CD8-positive, alpha-beta memory T cell (primary cell): Measurements from ENCODE around the gene GTF3C5. TPM values are rescaled to one million over a fixed set of nuclear protein-coding genes. Genes with fewer than 3 reads are reported as not detected.

Experiments
- CTCF ChIA-PET: fragments of 350-600 bp; sonication (Branson Sonifier 250); formaldehyde crosslinking; loops from one replicate; lab custom pipeline; 2021; ENCODE audit warnings: antibody characterized with exemption; lab: Charles Lee
- POLR2A ChIA-PET: fragments of 350-600 bp; sonication (Branson Sonifier 250); formaldehyde crosslinking; loops from one replicate; lab custom pipeline; 2021; ENCODE audit warnings: antibody characterized with exemption; lab: Charles Lee
- DNase-seq, 5 donors: peaks; one replicate each; pipeline versions ENCODE4 v3.0.0 to v3.0.0-alpha.2; 2020 to 2022; ENCODE audit warnings: mixed read lengths in 1 of 5
- H3K27ac ChIP-seq: one replicate; pipeline ENCODE4 v1.7.0; 2013; ENCODE audit warnings: low read depth, mild to moderate bottlenecking, low read length, moderate library complexity
- H3K27me3 ChIP-seq: 2 replicates; pipeline ENCODE4 v1.7.0; 2013; ENCODE audit warnings: low read length, mild to moderate bottlenecking; ENCODE audit not compliant: insufficient read depth, poor library complexity, severe bottlenecking
- H3K36me3 ChIP-seq: 2 replicates; pipeline ENCODE4 v1.7.0; 2013; ENCODE audit warnings: mild to moderate bottlenecking, low read length, moderate library complexity; ENCODE audit not compliant: insufficient read depth
- H3K4me1 ChIP-seq: 2 replicates; pipeline ENCODE4 v1.7.0; 2013; ENCODE audit warnings: mild to moderate bottlenecking, low read length, moderate library complexity; ENCODE audit not compliant: insufficient read depth
- H3K4me3 ChIP-seq: 2 replicates; pipeline ENCODE4 v1.7.0; 2013; ENCODE audit warnings: mild to moderate bottlenecking, low read length
- H3K9me3 ChIP-seq: 2 replicates; pipeline ENCODE4 v1.7.0; 2013; ENCODE audit warnings: mild to moderate bottlenecking, low read length
- H3K27ac Mint-ChIP-seq, 8 donors: one replicate each; pipeline ENCODE4 v1.8.0; 2020 to 2021; ENCODE audit warnings: mixed read lengths in 8 of 8, mild to moderate bottlenecking in 6 of 8, inconsistent platforms in 3 of 8, moderate library complexity in 3 of 8
- H3K27me3 Mint-ChIP-seq, 2 donors: one replicate each; pipeline ENCODE4 v1.8.0; 2020 to 2021; ENCODE audit warnings: mixed read lengths in 2 of 2, mild to moderate bottlenecking in 1 of 2, moderate library complexity in 1 of 2
- H3K36me3 Mint-ChIP-seq, 3 donors: one replicate each; pipeline ENCODE4 v1.8.0; 2020 to 2021; ENCODE audit warnings: mixed read lengths in 3 of 3, inconsistent platforms in 1 of 3, mild to moderate bottlenecking in 1 of 3
- H3K4me1 Mint-ChIP-seq, 3 donors: one replicate each; pipeline ENCODE4 v1.8.0; 2020 to 2021; ENCODE audit warnings: mixed read lengths in 3 of 3, inconsistent platforms in 1 of 3, mild to moderate bottlenecking in 1 of 3
- H3K4me3 Mint-ChIP-seq, 7 donors: one replicate each; pipeline ENCODE4 v1.8.0; 2020 to 2021; ENCODE audit warnings: mixed read lengths in 7 of 7, mild to moderate bottlenecking in 6 of 7, moderate library complexity in 4 of 7, inconsistent platforms in 2 of 7
- H3K9me3 Mint-ChIP-seq, 5 donors: one replicate each; pipeline ENCODE4 v1.8.0; 2020 to 2022; ENCODE audit warnings: mixed read lengths in 5 of 5, mild to moderate bottlenecking in 3 of 5, moderate library complexity in 2 of 5, inconsistent platforms in 1 of 5
- polyA plus RNA-seq: library from polyadenylated mRNA; unstranded; fragments of 300-500 nt; fragmentation: Illumina TruSeq; gene quantifications from one replicate; pipeline ENCODE4 v1.2.3, GENCODE V29; 2021
- total RNA-seq, 2 experiments: library from RNA; stranded (reverse); gene quantifications; one replicate each; pipeline ENCODE4 v1.2.3, GENCODE V29; 2021

GTF3C5 gene
- total and polyA plus RNA-seq, 3 experiments from 2014 or later = 38.5 to 91.8 (median 87.8) TPM

GRCh38 chr9:133063159-133063499 lies 32.3 kb downstream of the GTF3C5 start:
- H3K27ac Mint-ChIP-seq = no peak overlapping the region
- no peaks in the 10 kb centered on the region for H3K9me3 Mint-ChIP-seq
- peaks cover 18 to 22% (median 21%) of the 10 kb centered on the region in 3 donors for H3K4me1 Mint-ChIP-seq
- Histone ChIP-seq H3K4me1 (peaks cover 23% of the 10 kb centered on the region), H3K27me3 (no peaks in the 10 kb centered on the region), H3K9me3 (no peaks in the 10 kb centered on the region), H3K36me3 (no peaks in the 10 kb centered on the region), H3K27ac (no peak overlapping the region), H3K4me3 (no peak overlapping the region)
- ChIA-PET POLR2A (no interaction called here), CTCF (interaction anchor here (1.6 kb wide), 1 partner anchor 81 kb away, joined by 6 read pairs; no protein-coding TSS in a partner anchor)
- H3K4me3 Mint-ChIP-seq = no peak overlapping the region
- H3K27me3 Mint-ChIP-seq = no peaks in the 10 kb centered on the region
- no peak for DNase-seq
- H3K36me3 Mint-ChIP-seq = peaks cover 0 to 8% (median 1%) of the 10 kb centered on the region in 3 donors

GRCh38 chr9:133063500-133064231 lies 32.9 kb downstream of the GTF3C5 start:
- H3K4me3 Mint-ChIP-seq = no peak overlapping the region
- H3K4me3 ChIP-seq = no peak overlapping the region
- peaks cover 18% of the 10 kb centered on the region for H3K4me1 ChIP-seq
- H3K27me3 ChIP-seq = no peaks in the 10 kb centered on the region
- H3K36me3 Mint-ChIP-seq = peaks cover 0 to 3% (median 1%) of the 10 kb centered on the region in 3 donors
- POLR2A ChIA-PET = no interaction called here
- H3K9me3 ChIP-seq = no peaks in the 10 kb centered on the region
- CTCF ChIA-PET = interaction anchor here (0.6 to 1.6 kb wide), 2 partner anchors 80 to 93 kb away, joined by 3 to 6 read pairs; no protein-coding TSS in a partner anchor
- H3K36me3 ChIP-seq = no peaks in the 10 kb centered on the region
- H3K27ac Mint-ChIP-seq = no peak overlapping the region
- no peaks in the 10 kb centered on the region for H3K27me3 Mint-ChIP-seq
- H3K4me1 Mint-ChIP-seq = peaks cover 14 to 17% (median 16%) of the 10 kb centered on the region in 3 donors
- no peak for DNase-seq
- no peak overlapping the region for H3K27ac ChIP-seq
- no peaks in the 10 kb centered on the region for H3K9me3 Mint-ChIP-seq

- no peak for DNase-seq
- ChIA-PET POLR2A (no interaction called here), CTCF (interaction anchor here (0.6 to 1.6 kb wide), 4 partner anchors 43 to 92 kb away, joined by 3 to 6 read pairs (median 4); no protein-coding TSS in a partner anchor)
- Mint-ChIP-seq H3K27ac (no peak overlapping the region), H3K9me3 (no peaks in the 10 kb centered on the region), H3K36me3 (no peaks in the 10 kb centered on the region), H3K27me3 (no peaks in the 10 kb centered on the region), H3K4me3 (no peak overlapping the region), H3K4me1 (peaks cover 6 to 9% (median 8%) of the 10 kb centered on the region in 3 donors)
- H3K4me3 ChIP-seq = no peak overlapping the region
- no peaks in the 10 kb centered on the region for H3K36me3 ChIP-seq
- H3K4me1 ChIP-seq = peaks cover 10% of the 10 kb centered on the region
- no peaks in the 10 kb centered on the region for H3K9me3 ChIP-seq
- H3K27ac ChIP-seq = no peak overlapping the region
- H3K27me3 ChIP-seq = no peaks in the 10 kb centered on the region
Observed at GRCh38 chr9:133064241-133065069, 33.7 kb downstream of the GTF3C5 start.

GRCh38 chr9:133065070-133065388 lies 34.2 kb downstream of the GTF3C5 start:
- no peaks in the 10 kb centered on the region for H3K27me3 Mint-ChIP-seq
- no peak overlapping the region for H3K4me3 Mint-ChIP-seq
- no peaks in the 10 kb centered on the region for H3K36me3 Mint-ChIP-seq
- Histone ChIP-seq H3K36me3 (no peaks in the 10 kb centered on the region), H3K27ac (no peak overlapping the region), H3K4me3 (no peak overlapping the region), H3K4me1 (peaks cover 4% of the 10 kb centered on the region), H3K9me3 (no peaks in the 10 kb centered on the region), H3K27me3 (no peaks in the 10 kb centered on the region)
- ChIA-PET CTCF (interaction anchor here (1.2 to 1.5 kb wide), 2 partner anchors 43 to 79 kb away, joined by 3 to 4 read pairs; no protein-coding TSS in a partner anchor), POLR2A (no interaction called here)
- no peak for DNase-seq
- peaks cover 2 to 4% (median 3%) of the 10 kb centered on the region in 3 donors for H3K4me1 Mint-ChIP-seq
- H3K27ac Mint-ChIP-seq = no peak overlapping the region
- H3K9me3 Mint-ChIP-seq = no peaks in the 10 kb centered on the region

- Mint-ChIP-seq H3K27me3 (no peaks in the 10 kb centered on the region), H3K4me1 (no peaks in the 10 kb centered on the region), H3K36me3 (no peaks in the 10 kb centered on the region), H3K4me3 (no peak overlapping the region), H3K27ac (no peak overlapping the region), H3K9me3 (no peaks in the 10 kb centered on the region)
- POLR2A ChIA-PET = no interaction called here
- no peaks in the 10 kb centered on the region for H3K4me1 ChIP-seq
- H3K27ac ChIP-seq = no peak overlapping the region
- H3K4me3 ChIP-seq = no peak overlapping the region
- no peak for DNase-seq
- H3K36me3 ChIP-seq = no peaks in the 10 kb centered on the region
- CTCF ChIA-PET = interaction anchor here (0.6 kb wide), 1 partner anchor 107 kb away, joined by 3 read pairs; no protein-coding TSS in a partner anchor
- no peaks in the 10 kb centered on the region for H3K9me3 ChIP-seq
- H3K27me3 ChIP-seq = no peaks in the 10 kb centered on the region
Observed at GRCh38 chr9:133066181-133066983, 35.6 kb downstream of the GTF3C5 start.

GRCh38 chr9:133067006-133067405 lies 36.2 kb downstream of the GTF3C5 start:
- H3K27ac Mint-ChIP-seq = no peak overlapping the region
- Histone ChIP-seq H3K4me3 (no peak overlapping the region), H3K9me3 (no peaks in the 10 kb centered on the region), H3K4me1 (no peaks in the 10 kb centered on the region), H3K27me3 (no peaks in the 10 kb centered on the region), H3K27ac (no peak overlapping the region), H3K36me3 (no peaks in the 10 kb centered on the region)
- H3K9me3 Mint-ChIP-seq = no peaks in the 10 kb centered on the region
- peaks cover 0 to 2% (median 0%) of the 10 kb centered on the region in 3 donors for H3K36me3 Mint-ChIP-seq
- H3K4me3 Mint-ChIP-seq = no peak overlapping the region
- no peaks in the 10 kb centered on the region for H3K4me1 Mint-ChIP-seq
- no peaks in the 10 kb centered on the region for H3K27me3 Mint-ChIP-seq
- ChIA-PET CTCF (interaction anchor here (0.6 kb wide), 1 partner anchor 107 kb away, joined by 3 read pairs; no protein-coding TSS in a partner anchor), POLR2A (no interaction called here)
- peak in 1 of 5 donors; percentile 5 for DNase-seq

GRCh38 chr9:133067813-133068212 lies 37.0 kb downstream of the GTF3C5 start:
- Histone ChIP-seq H3K9me3 (no peaks in the 10 kb centered on the region), H3K36me3 (no peaks in the 10 kb centered on the region), H3K4me1 (no peaks in the 10 kb centered on the region), H3K27ac (no peak overlapping the region), H3K4me3 (no peak overlapping the region), H3K27me3 (no peaks in the 10 kb centered on the region)
- H3K9me3 Mint-ChIP-seq = no peaks in the 10 kb centered on the region
- H3K4me3 Mint-ChIP-seq = no peak overlapping the region
- DNase-seq = peak in 1 of 5 donors; percentile 3
- no peaks in the 10 kb centered on the region for H3K4me1 Mint-ChIP-seq
- CTCF ChIA-PET = no interaction called here
- POLR2A ChIA-PET = no interaction called here
- H3K27me3 Mint-ChIP-seq = no peaks in the 10 kb centered on the region
- H3K36me3 Mint-ChIP-seq = peaks cover 0 to 2% (median 0%) of the 10 kb centered on the region in 3 donors
- peak overlapping the region in 1 of 8 donors; percentile 30 for H3K27ac Mint-ChIP-seq
